Activated CD4-positive, alpha-beta T cell treated with anti-CD3 and anti-CD28 coated beads, Interleukin-2, amount 10 ng/mL, durations not matched to agents 24 days and 14 days (primary cell): ENCODE results near the gene VPS52. TPM values are rescaled to one million over a fixed set of nuclear protein-coding genes. Genes with fewer than 3 reads are reported as not detected.
"Not testable (repeated sequence)": the region's sequence is repeated elsewhere in the genome, so short reads cannot be mapped to it uniquely, and the experiment has no call there.

Experiments used
- DNase-seq: peaks from one replicate; pipeline ENCODE4 v3.0.0; 2022
- H3K27ac Mint-ChIP-seq: one replicate; pipeline ENCODE4 v1.8.0; 2022; ENCODE audit warnings: mild to moderate bottlenecking, mixed read lengths
- H3K27me3 Mint-ChIP-seq: one replicate; pipeline ENCODE4 v1.8.0; 2022; ENCODE audit warnings: mixed read lengths
- H3K36me3 Mint-ChIP-seq: one replicate; pipeline ENCODE4 v1.8.0; 2022; ENCODE audit warnings: low read depth, mild to moderate bottlenecking, mixed read lengths
- H3K4me1 Mint-ChIP-seq: one replicate; pipeline ENCODE4 v1.8.0; 2021; ENCODE audit warnings: mixed read lengths
- H3K4me3 Mint-ChIP-seq: one replicate; pipeline ENCODE4 v1.8.0; 2022; ENCODE audit warnings: mild to moderate bottlenecking, moderate library complexity, mixed read lengths
- H3K9me3 Mint-ChIP-seq: one replicate; pipeline ENCODE4 v1.8.0; 2021; ENCODE audit warnings: mixed read lengths
- intact Hi-C: fragments of 100-400 bp; cut with micrococcal nuclease; formaldehyde crosslinking; loops from one replicate; pipeline ENCODE4 v1.15.1; 2023
- total RNA-seq: library from RNA; stranded (reverse); gene quantifications from 2 replicates; pipeline ENCODE4 v1.2.3, GENCODE V29; 2022

The VPS52 gene
- total RNA-seq, 1 donor from 2014 or later = 64.9 TPM

- H3K36me3 Mint-ChIP-seq = peaks cover 59% of the 10 kb centered on the region
- H3K9me3 Mint-ChIP-seq = not testable (repeated sequence)
Measured at GRCh38 chr6:33285214-33285613, 13.5 kb upstream of the VPS52 start.

GRCh38 chr6:33280539-33280938, 8.9 kb upstream of the VPS52 start:
- Mint-ChIP-seq H3K27ac (no peak overlapping the region), H3K36me3 (peaks cover 60% of the 10 kb centered on the region), H3K27me3 (no peaks in the 10 kb centered on the region), H3K9me3 (no peaks in the 10 kb centered on the region), H3K4me1 (peaks cover 32% of the 10 kb centered on the region), H3K4me3 (no peak overlapping the region)
- intact Hi-C loops = no loop called here
- no peak for DNase-seq

More at GRCh38 chr6:33285214-33285613, 13.5 kb upstream of the VPS52 start:
- DNase-seq, H3K27me3 Mint-ChIP-seq, H3K27ac Mint-ChIP-seq, intact Hi-C loops, H3K4me3 Mint-ChIP-seq: not testable (repeated sequence)
- H3K4me1 Mint-ChIP-seq = peaks cover 24% of the 10 kb centered on the region

GRCh38 chr6:33279971-33280511, 8.4 kb upstream of the VPS52 start:
- H3K36me3 Mint-ChIP-seq = peaks cover 65% of the 10 kb centered on the region
- DNase-seq = no peak
- H3K27me3 Mint-ChIP-seq = no peaks in the 10 kb centered on the region
- peaks cover 36% of the 10 kb centered on the region for H3K4me1 Mint-ChIP-seq
- H3K27ac Mint-ChIP-seq = no peak overlapping the region
- no peaks in the 10 kb centered on the region for H3K9me3 Mint-ChIP-seq
- intact Hi-C loops = loop anchor here (10.0 kb wide), 2 partner anchors 135 to 435 kb away; partner anchors contain the start of genes CUTA, PHF1 and PSMB8
- H3K4me3 Mint-ChIP-seq = no peak overlapping the region

- intact Hi-C loops = loop anchor here (10.0 kb wide), 2 partner anchors 136 to 434 kb away; partner anchors contain the start of genes CUTA, PHF1 and PSMB8
- Mint-ChIP-seq H3K4me1 (peaks cover 42% of the 10 kb centered on the region), H3K9me3 (no peaks in the 10 kb centered on the region), H3K27me3 (no peaks in the 10 kb centered on the region), H3K27ac (peak overlapping the region; percentile 25), H3K36me3 (peaks cover 69% of the 10 kb centered on the region), H3K4me3 (no peak overlapping the region)
- no peak for DNase-seq
Measured at GRCh38 chr6:33279257-33279695, 7.6 kb upstream of the VPS52 start.

- DNase-seq = no peak
- intact Hi-C loops = loop anchor here (10.0 kb wide), 2 partner anchors 136 to 434 kb away; partner anchors contain the start of genes CUTA, PHF1 and PSMB8
- no peak overlapping the region for H3K27ac Mint-ChIP-seq
- no peaks in the 10 kb centered on the region for H3K27me3 Mint-ChIP-seq
- peak overlapping the region; percentile 6 for H3K4me3 Mint-ChIP-seq
- no peaks in the 10 kb centered on the region for H3K9me3 Mint-ChIP-seq
- peaks cover 44% of the 10 kb centered on the region for H3K4me1 Mint-ChIP-seq
- H3K36me3 Mint-ChIP-seq = peaks cover 69% of the 10 kb centered on the region
Measured at GRCh38 chr6:33278810-33279209, 7.1 kb upstream of the VPS52 start.

GRCh38 chr6:33278392-33278741, 6.7 kb upstream of the VPS52 start:
- DNase-seq = no peak
- no peak overlapping the region for H3K27ac Mint-ChIP-seq
- H3K4me3 Mint-ChIP-seq = peak overlapping the region; percentile 6
- intact Hi-C loops = loop anchor here (10.0 kb wide), 2 partner anchors 136 to 434 kb away; partner anchors contain the start of genes CUTA, PHF1 and PSMB8
- no peaks in the 10 kb centered on the region for H3K9me3 Mint-ChIP-seq
- H3K36me3 Mint-ChIP-seq = peaks cover 73% of the 10 kb centered on the region
- peaks cover 48% of the 10 kb centered on the region for H3K4me1 Mint-ChIP-seq
- no peaks in the 10 kb centered on the region for H3K27me3 Mint-ChIP-seq

GRCh38 chr6:33277663-33278391, 6.2 kb upstream of the VPS52 start:
- DNase-seq = peak; percentile 76
- H3K9me3 Mint-ChIP-seq = no peaks in the 10 kb centered on the region
- H3K4me3 Mint-ChIP-seq = peak overlapping the region; percentile 83
- H3K4me1 Mint-ChIP-seq = peaks cover 52% of the 10 kb centered on the region
- H3K27ac Mint-ChIP-seq = peak overlapping the region; percentile 91
- intact Hi-C loops = loop anchor here (1.0 to 10.0 kb wide), 5 partner anchors 11 to 433 kb away; partner anchors contain the start of genes CUTA, PFDN6, PHF1 and PSMB8
- no peaks in the 10 kb centered on the region for H3K27me3 Mint-ChIP-seq
- H3K36me3 Mint-ChIP-seq = peaks cover 76% of the 10 kb centered on the region

GRCh38 chr6:33276864-33277662, 5.4 kb upstream of the VPS52 start, which contains the start of gene B3GALT4:
Gene B3GALT4 (plus strand): TSS chr6:33277123. CDS start chr6:33277420, 297 bp downstream.
- H3K9me3 Mint-ChIP-seq = no peaks in the 10 kb centered on the region
- H3K4me3 Mint-ChIP-seq = peak within 1 kb of the TSS; percentile 94
- H3K27me3 Mint-ChIP-seq = no peaks in the 10 kb centered on the region
- intact Hi-C loops = loop anchor here (1.0 to 10.0 kb wide), 5 partner anchors 12 to 432 kb away; partner anchors contain the start of genes CUTA, PFDN6, PHF1 and PSMB8
- H3K4me1 Mint-ChIP-seq = peaks cover 56% of the 10 kb centered on the region
- peak; percentile 94 for DNase-seq
- H3K27ac Mint-ChIP-seq = peak within 1 kb of the TSS; percentile 91
- peaks cover 77% of the 10 kb centered on the region for H3K36me3 Mint-ChIP-seq

GRCh38 chr6:33276581-33276863, 4.8 kb upstream of the VPS52 start:
- peak overlapping the region; percentile 87 for H3K27ac Mint-ChIP-seq
- H3K27me3 Mint-ChIP-seq = no peaks in the 10 kb centered on the region
- peaks cover 58% of the 10 kb centered on the region for H3K4me1 Mint-ChIP-seq
- H3K4me3 Mint-ChIP-seq = peak overlapping the region; percentile 94
- no peak for DNase-seq
- intact Hi-C loops = loop anchor here (10.0 kb wide), 2 partner anchors 138 to 432 kb away; partner anchors contain the start of genes CUTA, PHF1 and PSMB8
- H3K36me3 Mint-ChIP-seq = peaks cover 80% of the 10 kb centered on the region
- H3K9me3 Mint-ChIP-seq = no peaks in the 10 kb centered on the region

GRCh38 chr6:33275795-33276580, 4.3 kb upstream of the VPS52 start:
- Mint-ChIP-seq H3K27ac (peak overlapping the region; percentile 87), H3K36me3 (peaks cover 76% of the 10 kb centered on the region), H3K4me1 (peaks cover 61% of the 10 kb centered on the region), H3K4me3 (peak overlapping the region; percentile 94)
- intact Hi-C loops = loop anchor here (10.0 kb wide), 2 partner anchors 139 to 431 kb away; partner anchors contain the start of genes CUTA, PHF1 and PSMB8
- not testable (repeated sequence) for DNase-seq, H3K9me3 Mint-ChIP-seq, H3K27me3 Mint-ChIP-seq

- peaks cover 67% of the 10 kb centered on the region for H3K4me1 Mint-ChIP-seq
- H3K4me3 Mint-ChIP-seq = peak overlapping the region; percentile 94
- intact Hi-C loops = loop anchor here (10.0 kb wide), 2 partner anchors 141 to 429 kb away; partner anchors contain the start of genes CUTA, PHF1 and PSMB8
- H3K27ac Mint-ChIP-seq = peak overlapping the region; percentile 82
- peaks cover 74% of the 10 kb centered on the region for H3K36me3 Mint-ChIP-seq
- H3K9me3 Mint-ChIP-seq = no peaks in the 10 kb centered on the region
- H3K27me3 Mint-ChIP-seq = no peaks in the 10 kb centered on the region
- DNase-seq = no peak
Measured at GRCh38 chr6:33273924-33274902, 2.5 kb upstream of the VPS52 start.
